A549 (cell line): ENCODE data around the gene MYBL2.

Source experiments
- CTCF ChIP-seq: fragments of >200 bp; sonication (Bioruptor Twin); formaldehyde crosslinking; IDR thresholded peaks from 3 replicates; pipeline ENCODE4 v1.5.1; 2016
- ELK1 ChIP-seq: fragments of 150-350 bp; IDR thresholded peaks from 2 replicates; pipeline ENCODE4 v1.6.1; 2014; ENCODE audit warnings: low read depth, mild to moderate bottlenecking, low read length
- EP300 ChIP-seq, 2 experiments: fragments of >200 bp; sonication (Bioruptor Twin); formaldehyde crosslinking; IDR thresholded peaks; 2 replicates in 1 of 2; 3 replicates in 1 of 2; pipeline ENCODE4 v1.6.1; 2016 to 2017
- ESRRA ChIP-seq: fragments of 150-350 bp; IDR thresholded peaks from 2 replicates; pipeline ENCODE4 v1.6.1; 2014; ENCODE audit warnings: mild to moderate bottlenecking, low read length, borderline replicate concordance
- MAFK ChIP-seq: fragments of 450-650 bp; IDR thresholded peaks from 2 replicates; pipeline ENCODE4 v1.6.1; 2014; ENCODE audit not compliant: partially characterized antibody
- MYC ChIP-seq: IDR thresholded peaks from 2 replicates; pipeline ENCODE4 v1.6.1; 2012; ENCODE audit warnings: mild to moderate bottlenecking, inconsistent platforms, low read length, improper control_type of control experiment, borderline replicate concordance
- NPAS2 ChIP-seq: fragments of 250-450 bp; sonication (Bioruptor Pico); IDR thresholded peaks from 2 replicates; pipeline ENCODE4 v1.8.0; 2022; ENCODE audit warnings: mild to moderate bottlenecking, moderate library complexity, borderline replicate concordance
- PHF8 ChIP-seq: fragments of 200-600 bp; sonication (generic); IDR thresholded peaks from 2 replicates; pipeline ENCODE4 v1.6.1; 2016; ENCODE audit warnings: low read depth, mild to moderate bottlenecking, antibody characterized with exemption, moderate library complexity, borderline replicate concordance
- POLR2A ChIP-seq: IDR thresholded peaks from 2 replicates; pipeline ENCODE4 v1.6.1; 2012; ENCODE audit warnings: mild to moderate bottlenecking, low read length

GRCh38 chr20:43665466-43666176, 1.3 kb upstream of the MYBL2 start:
- TF ChIP-seq CTCF: no peak
- TF ChIP-seq POLR2A: no peak
- TF ChIP-seq ESRRA: no peak
- TF ChIP-seq NPAS2 (CRISPR knock-in tag): no peak
- no peak for TF ChIP-seq MAFK
- TF ChIP-seq ELK1: no peak
- no peak for TF ChIP-seq PHF8
- no peak for TF ChIP-seq MYC
- no peak for TF ChIP-seq EP300 (IDR thresholded peaks at IDR 0.05)
